GM21529 (cell line): ENCODE measurements around the gene RABL6.
A peak's percentile ranks its signal among the peaks of the same experiment; 100 is the strongest.
"Not testable (repeated sequence)": the region's sequence is repeated elsewhere in the genome, so short reads cannot be mapped to it uniquely, and the experiment has no call there.

Experiments
- ATAC-seq: cut with Tn5 transposase; IDR thresholded peaks from one replicate; pipeline ENCODE4 v1.9.1; 2021; ENCODE audit not compliant: unreplicated experiment

RABL6 gene

DNA sequence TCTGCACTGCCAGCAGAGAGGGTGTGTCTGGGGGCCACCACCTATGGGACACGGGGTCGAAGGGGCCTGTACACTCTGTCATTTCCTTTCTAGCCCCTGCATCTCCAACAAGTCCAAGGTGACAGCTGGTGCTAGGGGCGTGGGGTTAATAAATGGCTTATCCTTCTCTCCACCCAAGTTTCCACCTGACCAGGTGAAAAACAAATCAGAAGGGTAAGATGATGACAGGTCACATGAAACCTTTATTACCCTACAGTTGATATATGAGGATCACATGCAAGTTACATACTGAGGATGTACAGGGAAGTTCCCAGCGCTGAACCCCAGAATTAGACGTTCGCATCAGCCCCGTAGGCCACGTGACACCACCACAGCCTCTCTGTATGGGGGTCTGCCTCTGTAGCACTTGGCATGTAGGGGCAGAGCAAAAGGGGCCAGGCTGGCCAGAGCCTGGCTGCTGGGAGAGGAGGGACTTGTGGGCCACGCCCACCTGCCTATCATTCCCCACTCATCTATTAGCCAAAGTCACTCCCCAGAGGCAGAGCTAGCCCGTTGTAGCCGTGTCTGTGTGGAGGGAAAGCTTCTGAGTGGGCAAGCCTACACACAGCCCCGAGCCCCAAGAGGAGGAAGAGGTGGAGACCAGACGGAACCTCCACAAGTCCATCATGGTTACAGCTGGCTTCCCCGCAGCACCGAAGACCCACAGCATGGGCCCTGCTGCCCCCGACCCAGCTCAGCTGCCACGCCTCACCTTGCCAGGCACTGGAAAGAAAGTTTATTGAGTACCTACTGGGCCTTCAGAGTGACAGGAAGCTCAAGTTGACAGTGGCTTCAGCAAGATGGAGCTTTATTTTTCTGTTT, 14.4 kb upstream of the RABL6 start:
- ATAC-seq, result no peak

DNA sequence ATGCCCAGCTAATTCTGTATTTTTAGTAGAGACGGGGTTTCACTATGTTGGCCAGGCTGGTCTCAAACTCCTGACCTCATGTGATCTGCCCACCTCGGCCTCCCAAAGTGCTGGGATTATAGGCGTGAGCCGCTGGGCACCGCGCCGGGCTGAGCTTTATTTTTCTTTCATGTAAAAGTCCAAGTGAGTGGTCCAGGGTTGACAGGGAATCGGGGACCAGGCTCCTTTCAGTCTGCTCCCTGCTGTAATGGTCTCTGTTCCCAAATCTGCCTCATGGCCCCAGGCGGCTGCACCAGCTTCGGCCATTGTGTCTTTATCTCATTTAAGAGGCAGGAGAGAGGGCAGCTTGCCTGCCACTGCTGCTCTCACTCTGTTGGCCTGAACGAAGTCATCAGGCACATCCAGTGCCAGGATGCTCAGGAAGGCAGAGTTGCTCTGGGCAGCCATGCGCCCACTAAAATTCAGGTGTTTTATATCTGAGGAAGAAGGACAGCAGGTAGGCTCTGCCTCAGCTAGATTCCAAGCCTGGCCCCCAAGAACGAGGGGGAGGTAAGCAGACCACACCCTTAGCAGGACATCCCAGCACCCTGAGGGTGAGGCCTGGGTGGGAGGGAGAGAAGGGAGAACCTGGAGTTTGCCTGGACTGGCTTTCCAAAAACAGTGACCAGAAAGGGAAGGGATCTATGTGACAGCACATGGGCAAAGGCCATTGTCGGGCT, 13.3 kb upstream of the RABL6 start:
- no peak for ATAC-seq

DNA sequence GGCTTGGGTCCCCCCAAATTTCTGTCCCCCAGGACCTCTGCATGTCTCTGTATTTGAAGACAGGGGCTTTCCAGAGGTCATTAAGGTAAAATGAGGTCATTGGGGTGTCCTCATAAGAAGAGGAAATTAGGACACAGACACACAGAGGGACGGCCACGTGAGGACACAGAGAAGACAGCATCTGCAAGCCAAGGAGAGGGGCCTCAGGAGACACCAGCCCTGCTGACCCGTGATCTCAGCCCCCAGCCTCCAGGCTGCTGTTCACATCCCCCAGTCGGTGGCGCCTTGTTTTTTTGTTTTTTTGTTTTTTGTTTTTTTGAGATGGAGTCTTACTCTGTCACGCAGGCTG, 12.8 kb upstream of the RABL6 start:
- ATAC-seq, result no peak

DNA sequence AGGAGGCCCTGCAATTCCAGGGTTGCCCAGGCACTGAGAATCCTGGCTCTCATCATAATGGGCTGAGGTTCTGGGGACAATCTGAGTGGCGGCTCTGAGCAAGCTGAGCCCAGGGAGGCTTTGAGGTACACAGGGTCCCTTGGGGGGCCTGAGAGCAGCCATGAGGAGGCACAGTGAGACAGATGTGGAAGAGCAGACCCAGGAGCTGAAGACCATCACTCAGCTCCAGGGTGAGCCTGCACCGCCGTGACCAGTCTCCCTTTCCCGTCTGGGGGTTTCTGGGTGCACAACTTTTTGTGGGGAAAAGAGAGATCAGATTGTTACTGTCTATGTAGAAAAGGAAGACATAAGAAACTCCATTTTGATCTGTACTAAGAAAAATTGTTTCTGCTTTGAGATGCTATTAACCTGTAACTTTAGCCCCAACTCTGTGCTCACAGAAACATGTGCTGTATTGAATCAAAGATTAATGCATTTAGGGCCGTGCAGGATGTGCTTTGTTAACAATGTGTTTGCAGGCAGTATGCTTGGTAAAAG, 11.4 kb upstream of the RABL6 start, which contains the start of gene CCDC183:
Gene CCDC183 (plus strand): TSS at position 101 of the 537 bp plus-strand sequence. CDS start 60 bp downstream, at position 161.
- no peak for ATAC-seq

DNA sequence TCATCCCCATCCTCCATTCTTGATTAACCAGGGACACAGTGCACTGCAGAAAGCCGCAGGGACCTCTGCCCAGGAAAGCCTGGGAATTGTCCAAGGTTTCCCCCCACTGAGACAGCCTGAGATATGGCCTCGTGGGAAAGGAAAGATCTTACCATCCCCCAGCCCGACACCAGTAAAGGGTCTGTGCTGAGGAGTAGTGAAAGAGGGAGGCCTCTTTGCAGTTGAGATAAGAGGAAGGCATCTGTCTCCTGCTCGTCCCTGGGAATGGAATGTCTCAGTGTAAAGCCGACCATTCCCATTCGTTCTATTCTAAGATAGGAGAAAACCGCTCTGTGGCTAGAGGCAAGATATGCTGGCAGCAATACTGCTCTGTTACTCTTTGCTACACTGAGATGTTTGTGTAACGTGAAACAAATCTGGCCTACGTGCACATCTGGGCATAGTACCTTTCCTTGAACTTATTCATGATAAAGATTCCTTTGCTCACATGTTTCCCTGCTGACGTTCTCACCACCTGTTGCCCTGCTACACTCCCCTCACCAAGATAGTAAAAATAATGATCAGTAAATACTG, 10.9 kb upstream of the RABL6 start:
- ATAC-seq, result not testable (repeated sequence)

DNA sequence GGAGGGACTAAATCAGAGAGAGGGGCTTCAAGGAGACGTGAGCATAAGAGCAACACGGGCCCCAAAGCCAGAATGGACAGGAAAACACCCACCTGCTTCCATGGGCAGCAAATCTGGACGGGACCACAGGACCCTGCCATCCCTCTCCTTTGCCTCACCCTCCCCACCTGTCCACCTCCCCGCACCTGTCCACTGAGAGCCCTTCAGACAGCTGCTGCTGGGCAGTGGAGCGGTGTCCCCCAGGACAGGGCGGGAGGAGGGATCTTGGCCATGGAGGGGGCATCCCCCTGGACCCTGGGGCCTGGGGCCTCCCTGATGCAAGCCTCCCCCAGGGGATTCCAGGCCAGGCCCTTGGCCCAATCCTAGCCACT, 9.1 kb upstream of the RABL6 start:
- no peak for ATAC-seq

DNA sequence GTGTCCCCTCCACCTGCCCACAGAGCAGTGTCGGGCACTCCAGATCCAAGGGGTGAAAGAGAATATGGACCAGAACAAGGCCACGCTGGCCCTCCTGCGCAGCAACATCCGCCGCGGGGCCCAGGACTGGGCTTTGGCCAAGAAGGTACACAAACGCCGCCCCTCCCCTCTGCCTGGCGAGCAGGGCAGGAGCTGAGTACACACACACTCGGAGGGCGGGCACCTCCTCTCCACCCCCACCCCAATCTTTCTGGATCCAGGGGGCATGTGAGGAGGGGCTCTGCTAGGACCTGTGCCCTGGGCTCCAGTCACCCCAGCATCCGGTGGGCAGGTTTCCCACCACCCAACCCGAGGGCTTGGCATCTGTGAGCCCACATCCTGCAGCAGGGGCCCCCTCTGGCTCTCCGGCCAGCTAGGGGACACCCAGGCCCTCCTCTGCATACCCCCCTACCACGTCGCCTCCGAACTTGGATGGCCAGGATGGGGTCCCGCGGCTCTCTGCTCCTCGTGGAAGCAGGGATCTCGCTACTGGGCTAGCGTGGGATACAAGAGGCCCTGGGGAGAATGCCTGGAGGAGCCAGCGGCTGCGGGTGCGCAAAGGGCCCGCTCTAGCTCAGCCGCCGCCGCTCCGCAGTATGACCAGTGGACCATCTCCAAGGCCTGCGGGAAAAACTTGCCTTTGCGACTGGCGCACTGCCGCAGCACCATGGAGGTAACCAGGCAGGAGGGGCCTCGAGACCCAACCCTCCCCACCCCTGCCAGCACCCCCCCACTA, 8.5 kb upstream of the RABL6 start:
- no peak for ATAC-seq

DNA sequence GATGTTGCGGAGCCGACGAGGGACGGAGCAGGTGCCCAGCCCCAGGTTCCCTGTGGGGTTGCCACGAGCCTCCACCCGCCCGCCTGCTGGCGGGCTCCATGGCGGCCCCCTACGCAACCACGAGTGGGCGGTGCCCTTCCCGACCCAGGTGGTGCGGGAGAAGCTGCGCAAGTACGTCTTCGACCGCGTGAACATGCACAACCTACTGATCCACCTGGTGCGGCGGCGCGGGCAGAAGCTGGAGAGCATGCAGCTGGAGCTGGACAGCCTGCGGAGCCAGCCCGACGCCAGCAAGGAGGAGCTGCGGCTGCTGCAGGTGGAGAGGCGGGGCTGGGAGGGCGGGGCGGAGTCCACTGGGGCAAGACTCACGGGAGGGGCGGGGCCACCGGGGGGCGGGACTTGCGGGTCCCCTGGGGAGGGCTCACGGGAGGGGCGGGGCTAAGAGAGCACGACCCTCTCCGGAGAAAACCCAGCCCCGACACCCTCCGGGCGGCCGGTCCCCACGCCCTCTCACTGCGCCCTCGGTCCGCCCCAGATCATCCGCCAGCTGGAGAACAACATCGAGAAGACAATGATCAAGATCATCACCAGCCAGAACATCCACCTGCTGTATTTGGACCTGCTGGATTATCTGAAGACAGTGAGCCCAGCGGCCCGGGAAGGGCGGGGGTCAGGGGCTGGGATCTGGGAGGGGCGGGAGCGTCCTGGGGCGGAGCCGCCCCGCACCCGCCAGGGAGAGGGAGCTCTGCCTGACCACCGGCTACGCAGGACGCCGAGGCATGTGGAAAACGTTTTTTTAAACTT, 7.7 kb upstream of the RABL6 start:
- ATAC-seq, result peak; percentile 49

DNA sequence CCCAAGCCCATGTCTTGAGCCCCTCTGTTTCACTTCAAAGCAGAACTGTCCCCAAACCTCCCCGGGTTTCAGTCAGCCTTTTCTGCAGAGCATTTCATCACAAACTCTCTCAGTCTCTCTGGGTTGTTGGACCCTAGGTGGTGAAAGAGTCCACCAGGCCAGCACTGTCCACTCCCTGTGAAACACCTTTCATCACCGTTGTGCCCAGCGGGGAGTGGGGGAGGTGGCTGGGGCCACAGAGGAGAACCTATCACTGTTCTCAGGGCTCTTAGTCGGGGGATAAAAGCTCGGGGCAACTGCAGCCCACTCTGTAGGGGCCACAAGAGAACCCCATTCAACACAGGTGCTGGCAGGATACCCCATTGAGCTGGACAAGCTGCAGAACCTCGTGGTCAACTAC, 5.4 kb upstream of the RABL6 start:
- no peak for ATAC-seq

DNA sequence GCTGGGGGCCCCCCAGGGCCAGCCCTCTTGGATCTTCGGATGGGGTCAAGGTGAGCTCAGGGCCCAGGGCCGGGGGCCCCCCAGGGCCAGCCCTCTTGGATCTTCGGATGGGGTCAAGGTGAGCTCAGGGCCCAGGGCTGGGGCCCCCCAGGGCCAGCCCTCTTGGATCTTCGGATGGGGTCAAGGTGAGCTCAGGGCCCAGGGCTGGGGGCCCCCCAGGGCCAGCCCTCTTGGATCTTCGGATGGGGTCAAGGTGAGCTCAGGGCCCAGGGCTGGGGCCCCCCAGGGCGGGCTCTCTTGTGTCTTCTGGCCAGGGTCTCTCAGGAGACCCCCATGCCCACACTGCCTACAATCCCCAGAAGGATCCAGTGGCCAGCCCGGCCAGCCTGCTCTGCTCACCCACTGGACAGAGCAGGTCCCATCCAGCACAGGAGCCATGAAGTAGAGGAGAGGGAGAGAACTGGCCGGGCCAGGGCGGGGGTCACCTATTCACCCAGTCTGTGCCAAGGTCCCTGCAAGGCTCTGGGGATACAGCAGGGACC, 4.7 kb upstream of the RABL6 start:
- not testable (repeated sequence) for ATAC-seq

DNA sequence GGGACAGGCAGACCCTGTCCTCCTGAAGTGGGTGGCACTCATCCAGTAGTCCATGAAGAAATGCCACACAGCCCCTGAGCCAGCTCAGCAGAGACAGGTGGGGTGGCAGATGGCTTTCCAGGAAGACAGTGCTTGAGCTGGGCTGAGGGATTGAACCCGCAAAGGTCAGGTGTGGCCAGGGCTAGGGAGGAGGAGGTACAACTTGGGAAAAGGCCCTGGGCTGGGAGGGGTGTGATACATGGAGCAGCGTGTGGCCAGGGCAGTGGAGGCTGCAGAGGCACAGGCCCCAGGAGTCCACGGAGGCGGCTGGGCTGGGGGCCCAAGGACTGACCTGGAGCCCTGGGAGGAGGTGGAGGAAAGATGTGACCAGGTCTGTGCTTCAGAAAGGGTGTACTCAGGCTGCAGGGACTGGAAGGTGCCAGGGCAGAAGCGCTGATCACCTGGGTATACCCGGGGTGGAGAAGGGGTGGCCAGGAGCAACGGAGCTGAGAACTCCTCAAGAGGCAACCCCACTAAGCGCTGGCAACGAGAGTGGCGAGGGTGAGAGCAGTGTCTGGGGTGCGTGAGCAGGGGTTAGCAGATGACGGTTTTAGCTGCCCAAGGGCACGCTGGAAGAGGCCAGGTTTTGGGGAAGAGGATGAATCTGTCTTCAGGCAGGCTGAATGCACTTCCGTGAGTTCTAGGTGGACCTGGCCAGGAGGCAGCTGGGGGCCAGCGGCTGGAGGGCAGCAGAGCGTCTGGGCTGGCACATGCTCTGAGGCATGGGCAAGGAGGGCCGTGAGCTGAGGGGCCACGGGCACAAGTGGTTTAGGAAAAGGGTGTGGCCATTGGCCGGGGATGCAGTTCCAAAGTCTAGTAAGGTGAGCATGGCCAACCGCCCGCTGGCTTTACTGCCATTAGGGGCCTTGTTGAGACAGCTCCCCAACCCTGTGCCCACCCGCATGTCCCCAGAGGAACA, 3.9 kb upstream of the RABL6 start:
- no peak for ATAC-seq

DNA sequence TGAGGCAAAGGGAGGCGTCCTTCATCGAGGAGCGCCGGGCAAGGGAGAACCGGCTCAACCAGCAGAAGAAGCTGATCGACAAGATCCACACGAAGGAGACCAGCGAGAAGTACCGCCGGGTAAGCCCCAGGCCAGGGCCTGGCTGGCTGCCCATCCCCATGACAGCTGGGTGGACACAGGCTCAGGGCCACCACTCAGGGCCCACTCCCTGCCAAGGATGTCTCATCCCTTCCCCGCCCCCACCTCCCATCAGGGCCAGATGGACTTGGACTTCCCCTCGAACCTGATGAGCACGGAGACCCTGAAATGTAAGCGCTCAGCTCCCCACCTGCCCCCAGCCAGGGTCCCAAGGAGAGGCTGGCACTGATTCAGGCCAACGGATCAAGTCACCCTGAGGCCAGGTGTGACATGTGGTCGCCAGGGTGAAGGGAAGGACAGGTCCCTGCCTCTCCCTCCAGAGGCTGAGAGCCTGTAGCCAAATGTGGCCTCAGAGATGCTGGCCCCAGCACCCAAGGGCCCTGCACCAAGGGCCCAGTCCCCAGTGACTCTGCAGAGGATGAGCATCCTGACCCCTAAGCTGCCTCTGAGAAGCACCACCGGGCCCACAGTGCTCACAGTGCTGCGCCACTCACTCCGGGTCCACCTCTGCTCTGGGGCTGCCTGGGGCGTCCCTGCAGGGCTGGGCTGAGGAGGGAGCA, 3.1 kb upstream of the RABL6 start:
- no peak for ATAC-seq

DNA sequence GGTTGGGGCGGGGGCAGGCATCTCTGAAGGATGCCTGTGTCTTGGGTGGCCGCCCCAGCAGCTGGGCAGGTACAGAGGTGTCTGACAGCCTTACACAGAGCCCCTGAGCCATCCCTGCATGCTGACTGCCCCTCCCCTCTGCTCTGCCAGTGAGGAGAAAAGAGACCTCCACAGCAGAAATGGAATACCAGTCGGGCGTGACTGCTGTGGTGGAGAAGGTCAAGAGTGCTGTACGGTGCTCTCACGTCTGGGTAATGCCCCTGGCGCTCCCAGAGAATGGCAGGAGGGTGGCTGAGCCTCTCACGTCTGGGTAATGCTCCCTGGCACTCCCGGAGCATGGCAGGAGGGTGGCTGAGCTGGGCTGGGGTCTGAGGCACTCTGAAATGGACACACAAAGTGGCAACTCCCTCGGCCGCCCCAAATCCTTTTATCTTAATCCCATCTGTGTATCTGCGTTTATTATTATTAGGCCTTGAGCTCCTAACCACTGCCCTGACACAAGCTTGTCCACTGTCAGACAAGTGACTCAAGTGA, 2.5 kb upstream of the RABL6 start:
- no peak for ATAC-seq

DNA sequence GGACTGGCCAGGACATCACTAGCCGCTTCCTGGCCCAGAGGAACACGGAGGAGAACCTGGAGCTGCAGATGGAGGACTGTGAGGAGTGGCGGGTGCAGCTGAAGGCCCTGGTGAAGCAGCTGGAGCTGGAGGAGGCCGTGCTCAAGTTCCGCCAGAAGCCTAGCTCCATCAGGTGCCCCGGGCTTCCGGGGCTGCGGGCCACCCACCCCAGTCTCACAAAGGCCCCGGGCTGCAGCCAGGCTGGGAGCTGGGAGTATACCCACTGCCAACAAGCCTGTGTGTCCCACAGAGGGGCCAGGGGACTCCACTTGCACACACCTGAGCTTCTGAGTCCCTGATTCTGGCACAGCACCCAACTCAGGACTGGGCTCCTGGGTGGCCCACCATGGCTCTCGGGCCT, 1.7 kb upstream of the RABL6 start:
- no peak for ATAC-seq

DNA sequence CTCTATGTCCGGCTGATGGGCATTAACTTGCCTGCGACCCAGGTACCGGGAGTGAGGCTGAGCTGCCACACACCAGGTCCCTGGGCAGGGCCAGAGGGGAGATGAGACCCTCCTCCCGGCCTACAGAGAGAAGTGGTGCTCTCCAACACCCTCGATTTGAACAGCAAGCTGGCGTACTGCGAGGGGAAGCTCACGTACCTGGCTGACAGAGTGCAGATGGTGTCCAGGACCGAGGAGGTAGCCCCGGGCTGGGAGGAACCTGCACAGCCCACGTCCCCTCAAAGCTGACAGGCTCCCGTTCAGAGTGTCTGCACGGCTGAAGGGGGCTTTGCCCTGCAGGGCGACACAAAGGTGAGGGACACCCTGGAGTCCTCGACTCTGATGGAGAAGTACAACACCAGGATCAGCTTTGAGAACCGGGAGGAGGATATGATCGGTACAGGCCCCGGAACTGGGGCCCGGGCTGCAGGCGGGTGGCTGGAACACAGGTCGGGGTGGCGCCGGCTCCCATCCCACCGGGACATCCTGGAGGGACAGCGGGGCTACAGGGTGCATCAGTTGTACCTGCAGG, 1.0 kb upstream of the RABL6 start:
- no peak for ATAC-seq

DNA sequence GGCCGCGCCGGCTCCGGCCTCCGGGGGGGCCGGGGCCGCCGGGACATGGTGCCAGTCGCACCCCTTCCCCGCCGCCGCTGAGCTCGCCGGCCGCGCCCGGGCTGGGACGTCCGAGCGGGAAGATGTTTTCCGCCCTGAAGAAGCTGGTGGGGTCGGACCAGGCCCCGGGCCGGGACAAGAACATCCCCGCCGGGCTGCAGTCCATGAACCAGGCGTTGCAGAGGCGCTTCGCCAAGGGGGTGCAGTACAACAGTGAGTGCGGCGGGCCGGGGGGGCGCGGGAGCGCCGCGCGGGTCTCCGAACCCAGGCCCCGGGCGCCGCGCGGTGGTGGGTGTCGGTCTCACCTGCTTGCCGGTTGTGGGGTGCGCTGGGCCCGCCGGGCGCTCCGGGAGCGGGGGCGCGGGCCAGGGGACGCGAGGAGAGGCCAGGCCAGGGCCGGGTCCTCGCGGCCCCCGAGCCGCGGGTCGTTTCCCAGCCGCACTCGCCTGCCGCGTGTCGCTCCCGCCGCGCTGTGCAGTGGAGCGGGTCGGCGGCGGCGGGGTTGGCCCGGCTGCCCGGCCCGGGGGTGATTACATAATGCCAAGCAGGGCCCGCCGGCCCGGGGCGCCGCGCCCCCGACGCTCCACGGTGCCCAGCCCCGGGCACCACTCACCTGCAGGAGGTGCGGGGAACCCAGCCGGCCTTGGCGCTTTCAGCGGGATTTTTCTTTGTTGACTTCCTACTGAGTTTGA, 492 bp downstream of the RABL6 start:
- ATAC-seq, result peak; percentile 36

DNA sequence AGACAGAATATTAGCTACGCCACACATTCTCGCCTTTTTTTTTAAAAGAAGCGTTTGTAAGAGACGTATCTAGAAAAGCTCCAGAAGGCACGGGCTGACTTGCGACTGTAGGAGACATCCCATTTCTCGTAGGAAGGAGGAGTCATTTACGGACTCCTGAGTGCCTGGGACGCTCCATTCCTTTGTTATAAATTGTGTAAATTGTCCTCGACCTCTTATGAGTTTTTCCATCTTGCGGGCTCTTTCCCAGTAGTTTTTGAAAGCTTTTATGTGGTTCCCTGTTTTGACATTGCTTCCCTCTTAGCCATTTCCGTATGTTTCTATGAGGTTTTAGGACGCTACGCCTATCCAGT, 1.0 kb downstream of the RABL6 start:
- no peak for ATAC-seq
